Measurements from ENCODE around the gene NPAS3. TPM values are rescaled to one million over a fixed set of nuclear protein-coding genes. Genes with fewer than 3 reads are reported as not detected.
A peak's percentile ranks its signal among the peaks of the same experiment; 100 is the strongest.

NPAS3 gene
- total RNA-seq, 4 donors from 2014 or later: 1.9 to 10.6 (median 2.2) TPM

DNA sequence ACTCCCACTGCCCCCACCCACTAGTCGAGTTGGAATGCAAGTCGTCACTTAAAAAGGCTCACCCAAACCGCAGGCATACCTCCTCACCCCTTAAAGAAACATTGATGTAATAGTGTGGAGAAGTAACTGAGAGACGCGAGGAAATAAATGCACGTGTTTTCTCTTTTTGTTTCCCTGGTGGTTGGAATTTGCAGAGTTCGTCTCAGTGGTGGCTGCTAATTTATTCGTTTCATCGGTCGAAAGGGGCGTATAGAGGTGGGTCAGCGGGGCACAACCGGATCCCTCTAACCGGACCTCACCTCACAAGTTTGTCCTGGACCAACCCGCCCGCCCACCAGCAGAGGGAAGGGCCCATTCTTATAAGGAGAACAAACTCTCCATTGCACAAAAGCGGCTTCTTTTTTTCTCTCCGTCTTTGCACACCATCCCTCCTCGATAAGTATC, 5.0 kb upstream of the NPAS3 start:
- no peaks in the 10 kb centered on the region for H3K9me3 ChIP-seq
- WGBS, 2 donors (ENCODE audit: low coverage in 1 of 2): 0 to 2% methylated on average over 2 to 9 of the region's 19 CpGs
- H3K36me3 ChIP-seq: no peaks in the 10 kb centered on the region
- H3K27me3 ChIP-seq: peaks cover 32% of the 10 kb centered on the region
- no peak for ATAC-seq
- peak overlapping the region in 3 of 4 donors; percentile 64 to 71 (median 66) for H3K27ac ChIP-seq
- H3K4me1 ChIP-seq: peaks cover 0 to 55% (median 14%) of the 10 kb centered on the region in 3 donors
- TF ChIP-seq EP300 (IDR thresholded peaks at IDR 0.05): no peak
- TF ChIP-seq, protein P1, sequence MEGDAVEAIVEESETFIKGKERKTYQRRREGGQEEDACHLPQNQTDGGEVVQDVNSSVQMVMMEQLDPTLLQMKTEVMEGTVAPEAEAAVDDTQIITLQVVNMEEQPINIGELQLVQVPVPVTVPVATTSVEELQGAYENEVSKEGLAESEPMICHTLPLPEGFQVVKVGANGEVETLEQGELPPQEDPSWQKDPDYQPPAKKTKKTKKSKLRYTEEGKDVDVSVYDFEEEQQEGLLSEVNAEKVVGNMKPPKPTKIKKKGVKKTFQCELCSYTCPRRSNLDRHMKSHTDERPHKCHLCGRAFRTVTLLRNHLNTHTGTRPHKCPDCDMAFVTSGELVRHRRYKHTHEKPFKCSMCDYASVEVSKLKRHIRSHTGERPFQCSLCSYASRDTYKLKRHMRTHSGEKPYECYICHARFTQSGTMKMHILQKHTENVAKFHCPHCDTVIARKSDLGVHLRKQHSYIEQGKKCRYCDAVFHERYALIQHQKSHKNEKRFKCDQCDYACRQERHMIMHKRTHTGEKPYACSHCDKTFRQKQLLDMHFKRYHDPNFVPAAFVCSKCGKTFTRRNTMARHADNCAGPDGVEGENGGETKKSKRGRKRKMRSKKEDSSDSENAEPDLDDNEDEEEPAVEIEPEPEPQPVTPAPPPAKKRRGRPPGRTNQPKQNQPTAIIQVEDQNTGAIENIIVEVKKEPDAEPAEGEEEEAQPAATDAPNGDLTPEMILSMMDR (IDR thresholded peaks at IDR 0.05): peak in 3 of 4 experiments; percentile 23 to 55 (median 37)
- no peak for TF ChIP-seq POLR2AphosphoS5 (IDR thresholded peaks at IDR 0.05)
- peak overlapping the region; percentile 55 to 68 for H3K4me3 ChIP-seq

DNA sequence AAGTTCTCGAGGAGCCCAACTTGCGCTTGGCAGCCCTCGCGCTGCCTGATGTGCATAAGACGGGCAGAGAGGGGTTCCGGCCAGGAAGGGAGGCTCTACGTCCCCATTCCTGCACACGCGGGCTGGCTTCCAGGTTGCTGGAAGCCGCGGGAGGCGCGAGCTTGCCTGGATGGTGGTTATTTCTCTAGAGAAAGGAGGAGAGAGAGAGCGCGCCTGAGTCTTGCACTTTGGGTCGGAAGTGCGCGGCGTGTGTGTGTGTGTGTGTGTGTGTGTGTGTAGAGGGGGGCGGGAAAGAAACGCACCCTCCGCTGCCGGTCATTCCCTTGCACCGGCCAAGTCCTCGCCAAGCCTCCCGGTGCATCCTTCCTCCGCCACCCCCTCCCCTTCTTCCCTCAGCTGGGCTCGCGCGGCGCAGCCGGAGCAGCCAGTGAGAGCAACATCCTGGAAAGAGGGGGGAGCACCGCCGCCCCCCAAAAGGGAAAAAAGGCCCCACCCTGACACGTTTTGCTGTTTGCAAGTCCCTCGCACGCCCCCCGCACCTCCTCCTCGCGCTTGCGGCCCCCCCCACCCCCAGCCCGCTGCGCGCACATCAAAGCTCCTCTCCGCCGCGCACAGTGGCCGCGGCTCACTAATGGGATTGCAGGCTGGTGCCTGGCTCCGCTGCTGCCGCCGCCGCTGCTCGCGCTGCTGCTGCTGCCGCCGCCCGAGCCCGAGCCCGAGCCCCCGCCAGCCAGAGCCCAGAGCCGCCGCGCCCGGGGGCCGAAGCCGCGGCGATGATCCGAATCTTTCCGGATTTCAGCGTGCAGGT, 4.4 kb upstream of the NPAS3 start:
- WGBS, 2 donors (ENCODE audit: low coverage in 1 of 2): 0% methylated on average over 6 to 7 of the region's 72 CpGs
- ATAC-seq: no peak
- H3K4me1 ChIP-seq: peaks cover 0 to 55% (median 14%) of the 10 kb centered on the region in 3 donors
- peaks cover 32% of the 10 kb centered on the region for H3K27me3 ChIP-seq
- TF ChIP-seq POLR2AphosphoS5 (IDR thresholded peaks at IDR 0.05) (no peak), EP300 (IDR thresholded peaks at IDR 0.05) (no peak), POLR2A (IDR thresholded peaks at IDR 0.05) (no peak)
- TF ChIP-seq, protein P1 (IDR thresholded peaks at IDR 0.05): no peak
- peak overlapping the region in 3 of 4 donors; percentile 64 to 71 (median 66) for H3K27ac ChIP-seq
- H3K36me3 ChIP-seq: no peaks in the 10 kb centered on the region
- peak overlapping the region; percentile 55 to 68 for H3K4me3 ChIP-seq
- H3K9me3 ChIP-seq: no peaks in the 10 kb centered on the region

DNA sequence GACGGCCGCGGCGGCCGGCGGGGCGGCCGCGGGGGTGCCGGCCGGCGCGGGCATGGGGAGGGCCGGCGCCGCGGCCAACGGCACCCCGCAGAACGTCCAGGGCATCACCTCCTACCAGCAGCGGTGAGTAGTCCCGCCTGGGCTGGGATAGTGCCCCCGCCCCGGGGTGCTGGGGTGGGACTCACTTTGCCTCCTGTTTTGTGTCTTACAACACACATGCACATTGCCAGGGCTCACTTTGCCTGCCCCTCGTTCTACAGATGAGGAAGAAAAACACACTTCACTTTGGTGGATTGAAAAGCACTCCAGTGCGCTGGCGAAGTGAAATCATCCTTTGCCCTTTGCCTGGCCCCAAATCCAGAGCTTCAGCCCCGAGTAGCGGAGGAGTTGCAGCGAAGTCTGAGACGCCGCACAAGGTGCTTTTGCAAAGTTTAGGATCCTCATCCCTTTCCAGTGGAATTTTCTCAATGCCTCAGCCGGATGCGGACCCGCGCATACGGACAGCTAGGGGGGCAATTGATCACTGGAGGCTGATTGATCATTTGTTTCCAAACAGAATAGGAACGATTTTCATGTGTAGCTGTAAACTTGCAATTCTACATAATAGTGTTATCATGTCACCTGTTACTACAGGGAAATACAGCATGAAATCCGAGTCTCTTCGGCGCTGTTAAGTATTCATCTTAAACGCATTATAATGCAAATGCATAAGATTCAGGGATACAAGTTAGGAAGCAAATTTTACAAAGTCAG, 3.6 kb upstream of the NPAS3 start:
- 17 to 21% methylated on average over 5 to 15 of the region's 42 CpGs for WGBS, 2 donors (ENCODE audit: low coverage in 1 of 2)
- Histone ChIP-seq H3K4me1 (peaks cover 0 to 55% (median 14%) of the 10 kb centered on the region in 3 donors), H3K27ac (peak overlapping the region in 3 of 4 donors; percentile 64 to 71 (median 66)), H3K36me3 (no peaks in the 10 kb centered on the region), H3K4me3 (peak overlapping the region; percentile 55 to 68), H3K9me3 (no peaks in the 10 kb centered on the region), H3K27me3 (peaks cover 32% of the 10 kb centered on the region)
- TF ChIP-seq, protein P1 (IDR thresholded peaks at IDR 0.05): no peak
- TF ChIP-seq POLR2AphosphoS5 (IDR thresholded peaks at IDR 0.05) (no peak), EP300 (IDR thresholded peaks at IDR 0.05) (no peak), POLR2A (IDR thresholded peaks at IDR 0.05) (no peak)
- ATAC-seq: no peak

DNA sequence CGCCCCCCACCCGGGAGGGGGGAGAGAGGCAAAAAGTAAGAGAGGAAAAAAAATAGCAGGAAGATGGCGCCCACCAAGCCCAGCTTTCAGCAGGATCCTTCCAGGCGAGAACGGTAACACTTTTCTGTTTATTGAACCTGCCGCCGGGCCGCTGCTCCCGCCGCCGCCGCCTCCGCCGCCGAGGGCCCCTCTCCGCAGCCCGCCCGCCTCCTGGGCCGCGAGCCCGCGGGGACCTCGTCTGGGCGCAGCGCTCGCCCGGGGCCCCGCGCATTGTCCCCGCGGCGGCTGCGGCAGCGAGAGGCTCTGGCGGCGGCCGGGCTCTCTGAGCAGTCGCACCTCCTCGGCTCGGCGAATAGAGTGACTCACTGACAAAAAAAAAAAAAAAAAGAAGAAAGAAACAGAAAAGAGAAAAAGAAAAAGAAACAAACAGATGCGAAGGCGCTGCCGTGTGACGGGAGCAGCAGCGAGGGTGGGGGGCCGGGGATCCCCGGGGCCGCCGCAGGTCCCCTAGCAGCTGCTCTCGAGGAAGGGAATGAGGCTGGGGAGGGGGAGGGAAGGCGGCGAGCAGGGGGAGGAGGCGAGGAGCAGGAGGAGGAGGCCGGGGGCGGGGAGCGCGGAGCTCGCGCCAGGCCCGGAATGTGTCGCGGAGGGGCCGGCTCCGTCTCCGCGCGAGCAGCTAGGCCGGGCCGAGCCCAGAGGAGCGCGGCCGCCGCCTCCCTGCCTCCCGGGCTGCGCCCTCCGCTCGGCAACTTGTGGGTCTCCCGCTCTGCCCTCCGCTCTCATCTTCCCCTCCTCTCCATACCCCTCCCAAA, 781 bp downstream of the NPAS3 start:
- WGBS, 2 donors (ENCODE audit: low coverage in 1 of 2): 1% methylated on average over 22 of the region's 80 CpGs; no CpG with 5 or more reads in 1 of the 2 donors
- H3K4me1 ChIP-seq: peaks cover 4 to 42% (median 13%) of the 10 kb centered on the region in 3 donors
- peak overlapping the region; percentile 95 to 99 (median 96) for H3K27ac ChIP-seq
- H3K36me3 ChIP-seq: no peaks in the 10 kb centered on the region
- H3K4me3 ChIP-seq: peak overlapping the region; percentile 81 to 85
- TF ChIP-seq POLR2AphosphoS5 (IDR thresholded peaks at IDR 0.05) (peak; percentile 7), POLR2A (IDR thresholded peaks at IDR 0.05) (peak in 1 of 2 donors; percentile 42)
- TF ChIP-seq, protein P1 (IDR thresholded peaks at IDR 0.05): no peak
- peak; percentile 86 for ATAC-seq
- no peaks in the 10 kb centered on the region for H3K9me3 ChIP-seq
- H3K27me3 ChIP-seq: peaks cover 14% of the 10 kb centered on the region
